HEK293 (cell line): ENCODE results near the gene EML3.

Experiments used
- CTCF ChIA-PET: fragments of 350-600 bp; formaldehyde crosslinking; extraction: SDS; loops from one replicate; lab custom pipeline; 2021; ENCODE audit warnings: antibody characterized with exemption; lab: Yijun Ruan, JAX
- POLR2A ChIA-PET: fragments of 300-600 bp; formaldehyde crosslinking; extraction: SDS; loops from one replicate; lab custom pipeline; 2020; ENCODE audit warnings: antibody characterized with exemption, inconsistent platforms; lab: Yijun Ruan, JAX
- H3K27ac ChIP-seq: fragments of 200-500 bp; sonication (Bioruptor generic); 2 replicates; pipeline ENCODE4 v1.5.1; 2014; ENCODE audit warnings: low read depth, low read length, control low read depth, inconsistent platforms; ENCODE audit errors: extremely low read depth
- H3K36me3 ChIP-seq, 2 experiments: fragments of 200-500 bp in 1 of 2; sonication (Bioruptor generic) in 1 of 2; 1 replicate in 1 of 2; 2 replicates in 1 of 2; pipeline ENCODE4 v1.5.1; 2014 to 2017; ENCODE audit warnings: inconsistent platforms in 2 of 2, low read length in 2 of 2; ENCODE audit not compliant: control insufficient read depth in 2 of 2, insufficient read depth in 1 of 2
- H3K4me1 ChIP-seq: fragments of 200-500 bp; sonication (Bioruptor generic); 2 replicates; pipeline ENCODE4 v1.5.1; 2014; ENCODE audit warnings: mild to moderate bottlenecking, low read length, inconsistent platforms; ENCODE audit not compliant: control insufficient read depth, insufficient read depth
- H3K4me3 ChIP-seq: 2 replicates; pipeline ENCODE4 v1.5.1; 2011; ENCODE audit warnings: low read depth, mild to moderate bottlenecking, control low read depth, low read length, moderate library complexity
- H3K9me3 ChIP-seq: fragments of 200-500 bp; sonication (Bioruptor generic); 2 replicates; pipeline ENCODE4 v1.5.1; 2014; ENCODE audit warnings: low read depth, low read length, inconsistent platforms; ENCODE audit not compliant: control insufficient read depth, insufficient read depth
- GLI4 ChIP-seq: fragments of 450-650 bp; formaldehyde crosslinking; IDR thresholded peaks from 2 replicates; pipeline ENCODE4 v1.5.1; 2016; ENCODE audit warnings: missing biosample characterization, missing genetic modification characterization
- IKZF3 ChIP-seq: fragments of 450-650 bp; IDR thresholded peaks from 2 replicates; pipeline ENCODE4 v1.5.0; 2018; ENCODE audit warnings: missing biosample characterization, mild to moderate bottlenecking, missing genetic modification characterization, moderate library complexity
- KLF10 ChIP-seq: fragments of 450-650 bp; IDR thresholded peaks from 2 replicates; pipeline ENCODE4 v1.5.1; 2018; ENCODE audit warnings: missing biosample characterization, mild to moderate bottlenecking, missing genetic modification characterization
- KLF8 ChIP-seq: fragments of 450-650 bp; formaldehyde crosslinking; IDR thresholded peaks from 2 replicates; pipeline ENCODE4 v1.5.1; 2016; ENCODE audit warnings: missing biosample characterization, missing genetic modification characterization
- ZBTB1 ChIP-seq: fragments of 450-650 bp; formaldehyde crosslinking; IDR thresholded peaks from 2 replicates; pipeline ENCODE4 v1.5.1; 2016; ENCODE audit warnings: missing biosample characterization, missing genetic modification characterization
- ZBTB17 ChIP-seq: fragments of 450-650 bp; formaldehyde crosslinking; IDR thresholded peaks from 2 replicates; pipeline ENCODE4 v1.5.1; 2016; ENCODE audit warnings: missing biosample characterization, missing genetic modification characterization
- ZBTB20 ChIP-seq: fragments of 450-650 bp; formaldehyde crosslinking; IDR thresholded peaks from 2 replicates; pipeline ENCODE4 v1.5.1; 2016; ENCODE audit warnings: missing biosample characterization, missing genetic modification characterization
- ZBTB6 ChIP-seq: fragments of 450-650 bp; formaldehyde crosslinking; IDR thresholded peaks from 2 replicates; pipeline ENCODE4 v1.5.1; 2017; ENCODE audit warnings: missing biosample characterization, missing genetic modification characterization
- ZFP37 ChIP-seq: fragments of 450-650 bp; formaldehyde crosslinking; IDR thresholded peaks from 2 replicates; pipeline ENCODE4 v1.5.1; 2016; ENCODE audit warnings: missing biosample characterization, missing genetic modification characterization
- ZFP69B ChIP-seq: fragments of 450-650 bp; formaldehyde crosslinking; IDR thresholded peaks from 2 replicates; pipeline ENCODE4 v1.5.1; 2016; ENCODE audit warnings: missing biosample characterization, missing genetic modification characterization
- ZNF10 ChIP-seq: fragments of 450-650 bp; formaldehyde crosslinking; IDR thresholded peaks from 2 replicates; pipeline ENCODE4 v1.5.1; 2017; ENCODE audit warnings: missing biosample characterization, missing genetic modification characterization
- ZNF138 ChIP-seq: fragments of 450-650 bp; formaldehyde crosslinking; IDR thresholded peaks from 2 replicates; pipeline ENCODE4 v1.5.1; 2016; ENCODE audit warnings: missing biosample characterization, missing genetic modification characterization, borderline replicate concordance
- ZNF24 ChIP-seq: fragments of 450-650 bp; formaldehyde crosslinking; IDR thresholded peaks from 2 replicates; pipeline ENCODE4 v1.5.1; 2016; ENCODE audit warnings: missing biosample characterization, missing genetic modification characterization
- ZNF341 ChIP-seq: fragments of 450-650 bp; formaldehyde crosslinking; IDR thresholded peaks from 2 replicates; pipeline ENCODE4; 2016; ENCODE audit warnings: low read depth, missing biosample characterization, missing genetic modification characterization
- ZNF354C ChIP-seq: fragments of 450-650 bp; formaldehyde crosslinking; IDR thresholded peaks from 2 replicates; pipeline ENCODE4 v1.5.1; 2016; ENCODE audit warnings: missing biosample characterization, missing genetic modification characterization, low read depth, borderline replicate concordance
- ZNF394 ChIP-seq: fragments of 450-650 bp; formaldehyde crosslinking; IDR thresholded peaks from 2 replicates; pipeline ENCODE4 v1.5.1; 2016; ENCODE audit warnings: missing biosample characterization, missing genetic modification characterization, mild to moderate bottlenecking, moderate library complexity, borderline replicate concordance
- ZNF404 ChIP-seq: fragments of 450-650 bp; formaldehyde crosslinking; IDR thresholded peaks from 2 replicates; pipeline ENCODE4 v1.5.1; 2017; ENCODE audit warnings: missing biosample characterization, missing genetic modification characterization
- ZNF529 ChIP-seq: fragments of 450-650 bp; formaldehyde crosslinking; IDR thresholded peaks from 2 replicates; pipeline ENCODE4 v1.5.1; 2017; ENCODE audit warnings: missing genetic modification characterization, missing biosample characterization; ENCODE audit not compliant: insufficient replicate concordance
- ZNF658 ChIP-seq: fragments of 450-650 bp; formaldehyde crosslinking; IDR thresholded peaks from 2 replicates; pipeline ENCODE4; 2016; ENCODE audit warnings: missing biosample characterization, missing genetic modification characterization
- ZNF664 ChIP-seq: fragments of 450-650 bp; formaldehyde crosslinking; IDR thresholded peaks from 2 replicates; pipeline ENCODE4 v1.5.1; 2016; ENCODE audit warnings: missing biosample characterization, missing genetic modification characterization
- ZNF777 ChIP-seq: fragments of 450-650 bp; formaldehyde crosslinking; IDR thresholded peaks from 2 replicates; pipeline ENCODE4 v1.5.1; 2017; ENCODE audit warnings: missing biosample characterization, missing genetic modification characterization, borderline replicate concordance
- ZNF792 ChIP-seq: fragments of 450-650 bp; formaldehyde crosslinking; IDR thresholded peaks from 2 replicates; pipeline ENCODE4 v1.5.1; 2016; ENCODE audit warnings: missing biosample characterization, missing genetic modification characterization
- ZSCAN30 ChIP-seq: fragments of 450-650 bp; IDR thresholded peaks from 2 replicates; pipeline ENCODE4 v1.5.1; 2018; ENCODE audit warnings: missing biosample characterization, mild to moderate bottlenecking, missing genetic modification characterization, moderate library complexity
- ZXDB ChIP-seq: fragments of 450-650 bp; formaldehyde crosslinking; IDR thresholded peaks from 2 replicates; pipeline ENCODE4 v1.5.1; 2016; ENCODE audit warnings: missing biosample characterization, missing genetic modification characterization
- TF ChIP-seq, protein P1 (sequence below): fragments of 450-650 bp; formaldehyde crosslinking; IDR thresholded peaks from 2 replicates; pipeline ENCODE4 v1.5.1; 2016; ENCODE audit warnings: missing biosample characterization, missing genetic modification characterization
- TF ChIP-seq, protein P2 (sequence below): fragments of 450-650 bp; formaldehyde crosslinking; conservative IDR thresholded peaks from 2 replicates; pipeline ENCODE4 v1.5.1; 2016; ENCODE audit warnings: low read depth, missing biosample characterization, missing genetic modification characterization
- TF ChIP-seq, protein P3 (sequence below): fragments of 450-650 bp; formaldehyde crosslinking; IDR thresholded peaks from 2 replicates; pipeline ENCODE4 v1.5.1; 2016; ENCODE audit warnings: missing biosample characterization, missing genetic modification characterization
- TF ChIP-seq, protein P4 (sequence below): fragments of 450-650 bp; formaldehyde crosslinking; IDR thresholded peaks from 2 replicates; pipeline ENCODE4 v1.5.1; 2016; ENCODE audit warnings: missing biosample characterization, missing genetic modification characterization

The EML3 gene

DNA sequence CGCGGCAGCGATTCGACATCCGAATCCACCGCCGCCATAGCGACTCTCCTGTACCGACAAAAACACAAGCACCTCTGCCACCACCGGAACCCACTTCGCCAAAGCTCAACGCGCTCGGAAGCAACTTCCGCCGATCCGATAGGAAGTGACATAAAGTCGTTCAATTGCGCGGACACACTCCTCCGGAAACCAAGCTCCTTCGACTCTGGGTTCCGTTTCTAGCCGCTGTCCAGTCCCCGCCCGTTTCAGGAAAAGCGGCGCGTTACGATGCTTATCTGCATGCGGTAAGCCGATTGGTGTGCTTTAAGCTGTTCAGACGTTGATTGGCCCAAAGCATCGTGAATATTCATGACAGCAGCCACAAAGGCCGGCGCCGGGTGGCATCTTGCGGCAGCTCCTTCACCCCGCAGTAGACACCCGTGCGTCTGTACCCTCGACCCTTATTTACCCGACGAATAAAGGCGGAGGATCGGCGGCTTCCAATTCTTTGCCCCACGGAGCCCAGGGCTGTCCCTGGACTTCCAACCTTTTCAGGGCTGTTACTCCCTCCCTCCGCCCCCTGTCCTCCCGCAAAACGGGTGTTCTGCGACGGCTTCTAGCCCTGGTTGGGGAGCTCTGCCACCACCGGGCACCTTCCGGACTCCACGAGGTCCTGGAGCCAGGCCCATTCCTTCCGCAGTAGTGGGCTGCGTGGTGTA is 21.0 kb downstream of the EML3 start, which contains the start of gene TUT1:
TUT1 (minus strand) TSS at position 76 of the 698 bp plus-strand sequence; CDS start at position 38, 38 bp downstream.
- Histone ChIP-seq H3K4me3 (peak within 1 kb of the TSS; percentile 50), H3K36me3 (peaks cover 6 to 63% of the 10 kb centered on the region in 2 experiments; a peak in 2 of 3 replicates), H3K4me1 (no peaks in the 10 kb centered on the region), H3K27ac (peak within 1 kb of the TSS; percentile 73), H3K9me3 (no peaks in the 10 kb centered on the region)
- POLR2A ChIA-PET: interaction anchor here (0.5 to 6.0 kb wide), 73 partner anchors 8 to 620 kb away, joined by 3 to 140 read pairs (median 7); partner anchors contain the start of genes AHNAK, B3GAT3, C11orf98 and CSKMT
- CTCF ChIA-PET: interaction anchor here (0.5 to 3.5 kb wide), 19 partner anchors 9 to 337 kb away, joined by 3 to 19 read pairs (median 5); partner anchors contain the start of genes B3GAT3 and MTA2
- TF ChIP-seq, protein P1, sequence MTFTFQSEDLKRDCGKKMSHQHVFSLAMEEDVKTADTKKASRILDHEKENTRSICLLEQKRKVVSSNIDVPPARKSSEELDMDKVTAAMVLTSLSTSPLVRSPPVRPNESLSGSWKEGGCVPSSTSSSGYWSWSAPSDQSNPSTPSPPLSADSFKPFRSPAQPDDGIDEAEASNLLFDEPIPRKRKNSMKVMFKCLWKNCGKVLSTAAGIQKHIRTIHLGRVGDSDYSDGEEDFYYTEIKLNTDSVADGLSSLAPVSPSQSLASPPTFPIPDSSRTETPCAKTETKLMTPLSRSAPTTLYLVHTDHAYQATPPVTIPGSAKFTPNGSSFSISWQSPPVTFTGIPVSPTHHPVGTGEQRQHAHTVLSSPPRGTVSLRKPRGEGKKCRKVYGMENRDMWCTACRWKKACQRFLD: no peak
- TF ChIP-seq ZNF394 (tag by site-specific recombination) (peak; percentile 80), ZXDB (peak; percentile 94), ZSCAN30 (tag by site-specific recombination) (peak; percentile 84), ZBTB6 (tag by site-specific recombination) (peak; percentile 90), ZNF24 (peak; percentile 90), ZBTB20 (tag by site-specific recombination) (peak; percentile 51; the same call in 1 of the 2 replicates), IKZF3 (tag by site-specific recombination) (no peak), ZFP37 (no peak), ZNF658 (tag by site-specific recombination) (no peak), ZNF792 (tag by site-specific recombination) (no peak), ZBTB1 (tag by site-specific recombination) (no peak), KLF8 (peak; percentile 98), KLF10 (tag by site-specific recombination) (peak; percentile 69), ZNF404 (no peak), ZNF138 (tag by site-specific recombination) (no peak), ZBTB17 (tag by site-specific recombination) (peak; percentile 92), ZNF354C (no peak), ZNF777 (tag by site-specific recombination) (0 out of 2 replicates have a peak, but pooled peaks have one; percentile 23), GLI4 (tag by site-specific recombination) (peak; percentile 71; the same call in 1 of the 2 replicates), ZNF529 (tag by site-specific recombination) (no peak), ZNF664 (tag by site-specific recombination) (peak; percentile 40; the same call in 1 of the 2 replicates), ZNF10 (tag by site-specific recombination) (peak; percentile 71; the same call in 1 of the 2 replicates), ZNF341 (tag by site-specific recombination) (peak; percentile 91), ZFP69B (tag by site-specific recombination) (peak; percentile 85)
- TF ChIP-seq, protein P2, sequence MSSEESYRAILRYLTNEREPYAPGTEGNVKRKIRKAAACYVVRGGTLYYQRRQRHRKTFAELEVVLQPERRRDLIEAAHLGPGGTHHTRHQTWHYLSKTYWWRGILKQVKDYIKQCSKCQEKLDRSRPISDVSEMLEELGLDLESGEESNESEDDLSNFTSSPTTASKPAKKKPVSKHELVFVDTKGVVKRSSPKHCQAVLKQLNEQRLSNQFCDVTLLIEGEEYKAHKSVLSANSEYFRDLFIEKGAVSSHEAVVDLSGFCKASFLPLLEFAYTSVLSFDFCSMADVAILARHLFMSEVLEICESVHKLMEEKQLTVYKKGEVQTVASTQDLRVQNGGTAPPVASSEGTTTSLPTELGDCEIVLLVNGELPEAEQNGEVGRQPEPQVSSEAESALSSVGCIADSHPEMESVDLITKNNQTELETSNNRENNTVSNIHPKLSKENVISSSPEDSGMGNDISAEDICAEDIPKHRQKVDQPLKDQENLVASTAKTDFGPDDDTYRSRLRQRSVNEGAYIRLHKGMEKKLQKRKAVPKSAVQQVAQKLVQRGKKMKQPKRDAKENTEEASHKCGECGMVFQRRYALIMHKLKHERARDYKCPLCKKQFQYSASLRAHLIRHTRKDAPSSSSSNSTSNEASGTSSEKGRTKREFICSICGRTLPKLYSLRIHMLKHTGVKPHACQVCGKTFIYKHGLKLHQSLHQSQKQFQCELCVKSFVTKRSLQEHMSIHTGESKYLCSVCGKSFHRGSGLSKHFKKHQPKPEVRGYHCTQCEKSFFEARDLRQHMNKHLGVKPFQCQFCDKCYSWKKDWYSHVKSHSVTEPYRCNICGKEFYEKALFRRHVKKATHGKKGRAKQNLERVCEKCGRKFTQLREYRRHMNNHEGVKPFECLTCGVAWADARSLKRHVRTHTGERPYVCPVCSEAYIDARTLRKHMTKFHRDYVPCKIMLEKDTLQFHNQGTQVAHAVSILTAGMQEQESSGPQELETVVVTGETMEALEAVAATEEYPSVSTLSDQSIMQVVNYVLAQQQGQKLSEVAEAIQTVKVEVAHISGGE (tag by site-specific recombination): peak; percentile 99
- TF ChIP-seq, protein P3, sequence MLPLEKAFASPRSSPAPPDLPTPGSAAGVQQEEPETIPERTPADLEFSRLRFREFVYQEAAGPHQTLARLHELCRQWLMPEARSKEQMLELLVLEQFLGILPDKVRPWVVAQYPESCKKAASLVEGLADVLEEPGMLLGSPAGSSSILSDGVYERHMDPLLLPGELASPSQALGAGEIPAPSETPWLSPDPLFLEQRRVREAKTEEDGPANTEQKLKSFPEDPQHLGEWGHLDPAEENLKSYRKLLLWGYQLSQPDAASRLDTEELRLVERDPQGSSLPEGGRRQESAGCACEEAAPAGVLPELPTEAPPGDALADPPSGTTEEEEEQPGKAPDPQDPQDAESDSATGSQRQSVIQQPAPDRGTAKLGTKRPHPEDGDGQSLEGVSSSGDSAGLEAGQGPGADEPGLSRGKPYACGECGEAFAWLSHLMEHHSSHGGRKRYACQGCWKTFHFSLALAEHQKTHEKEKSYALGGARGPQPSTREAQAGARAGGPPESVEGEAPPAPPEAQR: 0 out of 2 replicates have a peak, but pooled peaks have one; percentile 43
- TF ChIP-seq, protein P4, sequence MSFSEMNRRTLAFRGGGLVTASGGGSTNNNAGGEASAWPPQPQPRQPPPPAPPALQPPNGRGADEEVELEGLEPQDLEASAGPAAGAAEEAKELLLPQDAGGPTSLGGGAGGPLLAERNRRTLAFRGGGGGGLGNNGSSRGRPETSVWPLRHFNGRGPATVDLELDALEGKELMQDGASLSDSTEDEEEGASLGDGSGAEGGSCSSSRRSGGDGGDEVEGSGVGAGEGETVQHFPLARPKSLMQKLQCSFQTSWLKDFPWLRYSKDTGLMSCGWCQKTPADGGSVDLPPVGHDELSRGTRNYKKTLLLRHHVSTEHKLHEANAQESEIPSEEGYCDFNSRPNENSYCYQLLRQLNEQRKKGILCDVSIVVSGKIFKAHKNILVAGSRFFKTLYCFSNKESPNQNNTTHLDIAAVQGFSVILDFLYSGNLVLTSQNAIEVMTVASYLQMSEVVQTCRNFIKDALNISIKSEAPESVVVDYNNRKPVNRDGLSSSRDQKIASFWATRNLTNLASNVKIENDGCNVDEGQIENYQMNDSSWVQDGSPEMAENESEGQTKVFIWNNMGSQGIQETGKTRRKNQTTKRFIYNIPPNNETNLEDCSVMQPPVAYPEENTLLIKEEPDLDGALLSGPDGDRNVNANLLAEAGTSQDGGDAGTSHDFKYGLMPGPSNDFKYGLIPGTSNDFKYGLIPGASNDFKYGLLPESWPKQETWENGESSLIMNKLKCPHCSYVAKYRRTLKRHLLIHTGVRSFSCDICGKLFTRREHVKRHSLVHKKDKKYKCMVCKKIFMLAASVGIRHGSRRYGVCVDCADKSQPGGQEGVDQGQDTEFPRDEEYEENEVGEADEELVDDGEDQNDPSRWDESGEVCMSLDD (tag by site-specific recombination): 0 out of 2 replicates have a peak, but pooled peaks have one; percentile 22
